GM12878 (cell line): ENCODE results near the gene HCK. TPM values are rescaled to one million over a fixed set of nuclear protein-coding genes. Genes with fewer than 3 reads are reported as not detected.

Experiments
- ATAC-seq: fragments of 200-7000 bp; cut with Tn5 transposase; 3 replicates; pipeline ENCODE4 v1.9.1; 2020; ENCODE audit warnings: mild to moderate bottlenecking, moderate library complexity
- BruUV-seq: library from RNA; stranded (reverse); fragments of 400-500 nt; replicated peaks from 2 replicates; lab custom pipeline; 2021; lab: Mats Ljungman, UMichigan
- CTCF ChIA-PET: fragments of 300-600 bp; sonication (Branson Sonifier 250); formaldehyde crosslinking; extraction: SDS; loops from one replicate; lab custom pipeline; 2021; ENCODE audit warnings: inconsistent platforms; lab: Yijun Ruan, JAX
- POLR2A ChIA-PET: fragments of 350-600 bp; formaldehyde crosslinking; extraction: SDS; loops from one replicate; lab custom pipeline; 2021; ENCODE audit warnings: inconsistent platforms; lab: Charles Lee
- RAD21 ChIA-PET: fragments of 300-600 bp; sonication (Branson Sonifier 250); formaldehyde crosslinking; loops from one replicate; lab custom pipeline; 2023; ENCODE audit warnings: antibody characterized with exemption; ENCODE audit not compliant: unreplicated experiment; lab: Charles Lee
- SMC1A ChIA-PET: fragments of 300-600 bp; sonication (Branson Sonifier 250); formaldehyde crosslinking; loops from one replicate; lab custom pipeline; 2023; ENCODE audit not compliant: unreplicated experiment, uncharacterized antibody; lab: Charles Lee
- DNase-seq: peaks from one replicate; pipeline ENCODE4 v3.0.0-alpha.2; 2011; ENCODE audit warnings: low read depth, low spot score
- FAIRE-seq: peaks from 3 replicates; lab custom pipeline; 2011; peaks lifted over from hg19 to GRCh38; lab: Jason Lieb, UNC
- H2AFZ ChIP-seq: 2 replicates; pipeline ENCODE4 v1.6.0; 2011; ENCODE audit warnings: low read depth, low read length, control low read depth; ENCODE audit not compliant: control insufficient read depth
- H3K27ac ChIP-seq: 2 replicates; pipeline ENCODE4 v1.5.1; 2011; ENCODE audit warnings: control low read depth; ENCODE audit not compliant: control insufficient read depth, insufficient read depth
- H3K27me3 ChIP-seq, 2 experiments: replicated peaks in 1 of 2; 2 replicates each; pipeline versions ENCODE4 v1.6.0 to v1.6.1; 2011; ENCODE audit warnings: low read length in 1 of 2; ENCODE audit not compliant: control insufficient read depth in 2 of 2, insufficient read depth in 2 of 2
- H3K36me3 ChIP-seq, 2 experiments: 2 replicates each; pipeline ENCODE4 v1.5.1; 2011; ENCODE audit warnings: low read length in 1 of 2; ENCODE audit not compliant: control insufficient read depth in 2 of 2, insufficient read depth in 2 of 2
- H3K4me1 ChIP-seq: 2 replicates; pipeline ENCODE4 v1.6.1; 2011; ENCODE audit warnings: mild to moderate bottlenecking, low read length, moderate library complexity, mixed read lengths; ENCODE audit not compliant: control insufficient read depth, insufficient read depth
- H3K4me2 ChIP-seq: 2 replicates; pipeline ENCODE4 v1.6.0; 2011; ENCODE audit warnings: control low read depth; ENCODE audit not compliant: control insufficient read depth, insufficient read depth
- H3K4me3 ChIP-seq: fragments of 200-600 bp; sonication (generic); 2 replicates; pipeline ENCODE4 v1.5.1; 2016
- H3K79me2 ChIP-seq: 2 replicates; pipeline ENCODE4 v1.6.0; 2011; ENCODE audit warnings: low read length; ENCODE audit not compliant: control insufficient read depth, insufficient read depth
- H3K9ac ChIP-seq: 2 replicates; pipeline ENCODE4 v1.8.0; 2011; ENCODE audit warnings: low read length, control low read depth, mixed read lengths; ENCODE audit not compliant: control insufficient read depth, insufficient read depth
- H3K9me3 ChIP-seq: replicated peaks from 3 replicates; pipeline ENCODE4 v1.5.1; 2011; ENCODE audit warnings: mild to moderate bottlenecking, low read length; ENCODE audit not compliant: control insufficient read depth, insufficient read depth
- H4K20me1 ChIP-seq: 2 replicates; pipeline ENCODE4 v1.6.0; 2011; ENCODE audit not compliant: control insufficient read depth, insufficient read depth
- ATF3 ChIP-seq: IDR thresholded peaks from 2 replicates; pipeline ENCODE4 v1.6.1; 2011; ENCODE audit warnings: low read depth, mild to moderate bottlenecking, low read length, moderate library complexity, borderline replicate concordance; ENCODE audit errors: extremely low read depth
- CEBPB ChIP-seq, 2 experiments: fragments of 150-350 bp in 1 of 2; IDR thresholded peaks; 2 replicates each; pipeline ENCODE4 v1.6.1; 2012 to 2014; ENCODE audit warnings: low read depth in 2 of 2, low read length in 2 of 2, borderline replicate concordance in 1 of 2, inconsistent platforms in 1 of 2
- CHD2 ChIP-seq: IDR thresholded peaks from 2 replicates; pipeline ENCODE4 v1.6.1; 2011; ENCODE audit warnings: low read depth, low read length, improper control_type of control experiment, borderline replicate concordance
- MXI1 ChIP-seq: fragments of 150-350 bp; IDR thresholded peaks from 2 replicates; pipeline ENCODE4 v1.6.1; 2011; ENCODE audit warnings: low read depth, mild to moderate bottlenecking, inconsistent platforms, low read length, improper control_type of control experiment
- PBX3 ChIP-seq: IDR thresholded peaks from 2 replicates; pipeline ENCODE4 v1.6.1; 2011; ENCODE audit warnings: mild to moderate bottlenecking, low read depth, low read length, moderate library complexity; ENCODE audit not compliant: insufficient replicate concordance
- PKNOX1 ChIP-seq: fragments of 450-650 bp; IDR thresholded peaks from 2 replicates; pipeline ENCODE4 v1.6.1; 2016; ENCODE audit warnings: mild to moderate bottlenecking
- POU2F2 ChIP-seq: IDR thresholded peaks from 3 replicates; pipeline ENCODE4 v1.6.1; 2011; ENCODE audit warnings: low read depth, mild to moderate bottlenecking, low read length, borderline replicate concordance
- RELB ChIP-seq: fragments of 450-650 bp; IDR thresholded peaks from 2 replicates; pipeline ENCODE4 v1.6.1; 2017; ENCODE audit warnings: low read depth, mild to moderate bottlenecking, moderate library complexity
- SMARCA5 ChIP-seq: fragments of 450-650 bp; IDR thresholded peaks from 2 replicates; pipeline ENCODE4 v1.6.1; 2017; ENCODE audit warnings: mild to moderate bottlenecking
- STAT3 ChIP-seq: IDR thresholded peaks from 2 replicates; pipeline ENCODE4 v1.6.1; 2011; ENCODE audit warnings: low read depth, low read length, improper control_type of control experiment
- SUZ12 ChIP-seq: fragments of 200-600 bp; sonication (generic); IDR thresholded peaks from one replicate; pipeline ENCODE4 v1.6.1; 2018; ENCODE audit warnings: antibody characterized with exemption, mild to moderate bottlenecking; ENCODE audit not compliant: unreplicated experiment
- ZBTB40 ChIP-seq: fragments of 450-650 bp; IDR thresholded peaks from 2 replicates; pipeline ENCODE4 v1.6.1; 2016; ENCODE audit warnings: mild to moderate bottlenecking, moderate library complexity, borderline replicate concordance
- ZNF207 ChIP-seq: fragments of 450-650 bp; IDR thresholded peaks from 2 replicates; pipeline ENCODE4 v1.6.1; 2014; ENCODE audit warnings: antibody characterized with exemption, mild to moderate bottlenecking, borderline replicate concordance
- WGBS: methylation state at CpG from one replicate; pipeline ENCODE4 v1.1.6; 2016; ENCODE audit warnings: low lambda C conversion rate; ENCODE audit not compliant: insufficient replicate concordance, insufficient coverage; ENCODE audit errors: missing lambda C conversion rate; 5-methylcytosine and 5-hydroxymethylcytosine counted together
- in situ Hi-C: fragments of 300-500 bp; cut with MboI; formaldehyde crosslinking; loops from 9 replicates; pipeline ENCODE4 v1.14.3; 2018; ENCODE audit warnings: mixed read lengths
- intact Hi-C: fragments of 100-400 bp; cut with micrococcal nuclease; formaldehyde crosslinking; loops from one replicate; pipeline ENCODE4 v1.14.2; 2022; ENCODE audit not compliant: unreplicated experiment
- polyA plus RNA-seq, 11 experiments: library from polyadenylated mRNA; depleted of rRNA in 4 of 11; unstranded in 6 of 11; stranded (reverse) in 5 of 11; fragments of >200 nt; fragmentation: Nextera tagmentation in 4 of 11; fragmentation: Illumina TruSeq in 1 of 11; extraction: Ambion mirVana in 4 of 11; extraction: Trizol in 1 of 11; gene quantifications; 1 replicate in 1 of 11; 2 replicates in 10 of 11; pipeline versions ENCODE4 v1.2.1 to v1.2.3, GENCODE V29; 2011 to 2016; ENCODE audit warnings: inconsistent platforms in 2 of 11, missing spikeins in 2 of 11, low read depth in 1 of 11
- total RNA-seq, 4 experiments: library from RNA; depleted of rRNA in 3 of 4; stranded (reverse); fragments of >200 nt in 3 of 4; fragmentation: Illumina TruSeq in 1 of 4; extraction: Trizol in 1 of 4; gene quantifications; 2 replicates each; pipeline versions ENCODE4 v1.2.1 to v1.2.3, GENCODE V29; 2013 to 2021

HCK gene
- total and polyA plus RNA-seq, 10 of the 15 experiments (the other 5 are each of a cell fraction or from before 2014, with no cell fraction given), result 1.3 to 30.3 (median 18.5) TPM

- in situ Hi-C loops, result no loop called here
- Histone ChIP-seq H3K27me3 (no peaks in the 10 kb centered on the region), H2AFZ (no peak overlapping the region; the same call in 1 of the 2 replicates), H3K4me1 (peaks cover 20% of the 10 kb centered on the region), H3K79me2 (peaks cover 29% of the 10 kb centered on the region), H3K4me2 (peak overlapping the region; percentile 80), H3K9ac (peak overlapping the region; percentile 14; the same call in 1 of the 2 replicates), H3K27ac (peak overlapping the region; percentile 62), H3K9me3 (no peaks in the 10 kb centered on the region), H4K20me1 (no peaks in the 10 kb centered on the region; the same call in 1 of the 2 replicates), H3K4me3 (peak overlapping the region; percentile 17; the same call in 1 of the 2 replicates), H3K36me3 (peaks cover 3 to 27% of the 10 kb centered on the region in 2 experiments)
- peak; percentile 99 for ATAC-seq
- no TSS peak for BruUV-seq
- ChIA-PET RAD21 (interaction anchor here (1.2 kb wide), 1 partner anchor 98 kb away, joined by 3 read pairs; no protein-coding TSS in a partner anchor), SMC1A (interaction anchor here (0.9 kb wide), 1 partner anchor 98 kb away, joined by 3 read pairs; no protein-coding TSS in a partner anchor), CTCF (interaction anchor here (1.9 kb wide), 1 partner anchor 98 kb away, joined by 7 read pairs; no protein-coding TSS in a partner anchor), POLR2A (interaction anchor here (0.6 kb wide), 1 partner anchor 30 kb away, joined by 3 read pairs; no protein-coding TSS in a partner anchor)
- 48% methylated on average over 10 of the region's 10 CpGs for WGBS
- peak; percentile 58 for DNase-seq
- no peak for FAIRE-seq
- intact Hi-C loops, result no loop called here
- peak; percentile 46; the same call in 1 of the 2 replicates for TF ChIP-seq MXI1
- no peak for TF ChIP-seq SUZ12
- peak; percentile 86 for TF ChIP-seq PKNOX1
- TF ChIP-seq PBX3, result peak; percentile 35
- TF ChIP-seq ZNF207, result no peak
- peak; percentile 64; the same call in 1 of the 2 replicates for TF ChIP-seq ZBTB40
- TF ChIP-seq CEBPB (IDR thresholded peaks at IDR 0.05; ENCODE audit: borderline replicate concordance in 1 of 2, low read depth in 2 of 2, low read length in 2 of 2), result no peak
- TF ChIP-seq STAT3, result no peak
- TF ChIP-seq ATF3, result no peak
- TF ChIP-seq RELB, result peak; percentile 24; the same call in 1 of the 2 replicates
- TF ChIP-seq SMARCA5, result no peak
- TF ChIP-seq CHD2, result no peak
- peak; percentile 77; the same call in 1 of the 3 replicates for TF ChIP-seq POU2F2
Observed at GRCh38 chr20:32132911-32133549, 81.0 kb downstream of the HCK start.
